Measurements from ENCODE around the gene WDR20.

The WDR20 gene

DNA sequence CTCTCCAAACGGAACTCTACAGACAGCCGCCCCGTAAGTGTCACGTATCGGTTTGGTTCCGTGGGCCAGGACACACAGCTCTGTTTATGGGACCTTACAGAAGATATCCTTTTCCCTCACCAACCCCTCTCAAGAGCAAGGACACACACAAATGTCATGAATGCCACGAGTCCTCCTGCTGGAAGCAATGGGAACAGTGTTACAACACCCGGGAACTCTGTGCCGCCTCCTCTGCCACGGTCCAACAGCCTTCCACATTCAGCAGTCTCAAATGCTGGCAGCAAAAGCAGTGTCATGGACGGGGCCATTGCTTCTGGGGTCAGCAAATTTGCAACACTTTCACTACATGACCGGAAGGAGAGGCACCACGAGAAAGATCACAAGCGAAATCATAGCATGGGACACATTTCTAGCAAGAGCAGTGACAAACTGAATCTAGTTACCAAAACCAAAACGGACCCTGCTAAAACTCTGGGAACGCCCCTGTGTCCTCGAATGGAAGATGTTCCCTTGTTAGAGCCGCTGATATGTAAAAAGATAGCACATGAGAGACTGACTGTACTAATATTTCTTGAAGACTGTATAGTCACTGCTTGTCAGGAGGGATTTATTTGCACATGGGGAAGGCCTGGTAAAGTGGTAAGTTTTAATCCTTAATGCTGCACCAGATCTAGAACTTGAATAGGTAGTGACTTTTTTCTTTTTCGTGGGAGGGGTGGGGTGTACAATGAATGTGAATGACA, 69.7 kb downstream of the WDR20 start:
- no peaks in the 10 kb centered on the region for H3K9me3 Mint-ChIP-seq
- no peaks in the 10 kb centered on the region for H3K27me3 Mint-ChIP-seq
- peak overlapping the region; percentile 14 for H3K27ac Mint-ChIP-seq
- no peak overlapping the region for H3K4me3 Mint-ChIP-seq
- peaks cover 8% of the 10 kb centered on the region for H3K4me1 Mint-ChIP-seq (ENCODE audit: low read depth)
- H3K36me3 Mint-ChIP-seq (ENCODE audit: low read depth): peaks cover 36% of the 10 kb centered on the region

DNA sequence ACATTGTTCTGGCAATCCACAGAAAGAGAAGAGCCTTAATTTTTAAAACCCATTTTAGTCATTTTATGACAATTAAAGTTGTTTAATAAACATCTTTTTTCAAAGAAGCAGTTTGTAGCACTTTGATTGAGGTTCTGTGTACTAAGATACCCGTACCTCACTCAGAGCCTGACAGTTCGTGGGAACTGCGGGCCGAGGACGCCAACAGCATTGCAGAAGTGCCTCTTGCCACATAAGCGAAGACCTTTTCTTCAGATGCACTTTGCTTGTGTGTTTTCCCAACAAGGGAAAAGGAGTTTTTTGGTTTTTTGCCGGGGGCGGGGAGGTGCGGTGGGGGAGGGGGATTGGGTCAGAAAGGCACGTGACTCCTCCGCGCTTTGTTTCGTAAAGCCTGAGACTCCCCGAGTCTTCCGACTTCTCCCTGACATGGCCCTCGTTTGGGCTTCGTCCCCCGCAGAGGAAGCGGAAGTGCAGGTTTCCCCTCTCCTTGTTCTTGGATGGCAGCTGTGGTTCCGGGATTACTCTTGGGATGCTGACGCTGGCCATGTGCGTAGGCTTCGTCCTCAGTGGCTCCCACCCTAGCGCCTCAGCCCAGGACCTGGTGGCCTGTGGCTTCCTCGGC, 70.8 kb downstream of the WDR20 start:
- Mint-ChIP-seq H3K36me3 (ENCODE audit: low read depth) (peaks cover 30% of the 10 kb centered on the region), H3K27me3 (no peaks in the 10 kb centered on the region), H3K9me3 (no peaks in the 10 kb centered on the region), H3K4me3 (no peak overlapping the region), H3K4me1 (ENCODE audit: low read depth) (peaks cover 3% of the 10 kb centered on the region), H3K27ac (no peak overlapping the region)

DNA sequence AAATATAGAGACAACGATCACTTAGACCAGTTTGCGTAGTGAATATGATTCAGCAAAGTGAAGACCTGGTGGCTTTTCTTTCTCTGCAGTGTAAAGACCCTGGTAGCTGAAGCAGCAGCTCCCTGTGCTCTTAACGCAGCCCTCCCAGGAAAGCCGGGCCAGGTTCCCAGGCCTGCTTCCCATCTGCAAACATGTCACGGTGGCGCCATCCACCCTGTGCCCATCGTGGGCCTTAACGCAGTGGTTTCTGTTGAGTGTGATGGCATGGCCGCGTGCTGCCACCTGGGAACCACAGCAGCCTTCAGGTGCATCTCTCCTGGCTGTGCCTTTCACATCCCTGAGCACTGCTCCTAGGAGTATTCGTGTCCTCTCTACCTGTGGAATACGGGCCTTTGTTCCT, 71.5 kb downstream of the WDR20 start:
- no peaks in the 10 kb centered on the region for H3K4me1 Mint-ChIP-seq (ENCODE audit: low read depth)
- H3K36me3 Mint-ChIP-seq (ENCODE audit: low read depth): peaks cover 27% of the 10 kb centered on the region
- no peak overlapping the region for H3K4me3 Mint-ChIP-seq
- no peak overlapping the region for H3K27ac Mint-ChIP-seq
- H3K9me3 Mint-ChIP-seq: no peaks in the 10 kb centered on the region
- H3K27me3 Mint-ChIP-seq: no peaks in the 10 kb centered on the region

DNA sequence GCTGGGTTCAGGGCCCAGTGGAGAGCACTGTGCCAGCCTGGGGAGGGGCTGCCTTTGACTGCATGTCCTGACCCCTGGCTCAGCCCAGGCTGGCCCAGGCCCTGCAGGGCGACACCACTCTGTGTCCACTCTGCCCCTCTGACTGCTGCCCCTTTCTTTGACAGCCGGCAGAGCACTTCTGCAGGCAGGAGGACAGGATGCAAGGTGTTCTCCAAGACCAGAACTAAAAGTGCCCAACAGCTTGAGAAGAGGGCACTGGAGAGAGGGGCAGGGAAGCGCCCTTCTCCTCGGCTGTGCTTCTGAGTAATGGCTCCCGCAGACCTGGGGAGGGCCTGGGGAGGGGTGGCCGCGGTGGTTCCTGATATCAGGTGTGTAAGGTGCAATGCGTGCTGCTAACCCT, 72.7 kb downstream of the WDR20 start:
- no peaks in the 10 kb centered on the region for H3K9me3 Mint-ChIP-seq
- peaks cover 25% of the 10 kb centered on the region for H3K36me3 Mint-ChIP-seq (ENCODE audit: low read depth)
- no peaks in the 10 kb centered on the region for H3K4me1 Mint-ChIP-seq (ENCODE audit: low read depth)
- H3K27me3 Mint-ChIP-seq: no peaks in the 10 kb centered on the region
- H3K27ac Mint-ChIP-seq: no peak overlapping the region
- no peak overlapping the region for H3K4me3 Mint-ChIP-seq

DNA sequence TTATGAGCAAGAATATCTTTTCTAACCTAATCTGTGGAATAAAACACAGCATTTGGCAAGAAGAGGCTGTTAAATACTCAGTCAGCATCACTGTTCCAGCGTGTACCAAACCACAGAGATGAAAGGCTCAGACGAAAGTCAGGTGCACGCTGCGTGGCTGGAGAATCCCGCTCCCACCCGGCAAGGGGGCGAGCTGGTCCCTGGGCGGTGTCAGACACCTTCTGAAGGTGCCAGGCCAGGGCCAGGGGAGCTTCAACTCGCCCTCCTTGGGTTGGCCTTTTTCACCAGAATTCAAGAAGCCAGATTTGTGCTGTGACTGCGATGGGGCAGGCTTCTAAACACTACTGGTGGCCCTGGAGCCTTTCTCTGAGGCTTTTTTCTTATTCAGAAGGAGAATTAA, 73.1 kb downstream of the WDR20 start:
- Mint-ChIP-seq H3K9me3 (no peaks in the 10 kb centered on the region), H3K4me1 (ENCODE audit: low read depth) (no peaks in the 10 kb centered on the region), H3K27me3 (no peaks in the 10 kb centered on the region), H3K4me3 (no peak overlapping the region), H3K27ac (no peak overlapping the region), H3K36me3 (ENCODE audit: low read depth) (peaks cover 20% of the 10 kb centered on the region)

DNA sequence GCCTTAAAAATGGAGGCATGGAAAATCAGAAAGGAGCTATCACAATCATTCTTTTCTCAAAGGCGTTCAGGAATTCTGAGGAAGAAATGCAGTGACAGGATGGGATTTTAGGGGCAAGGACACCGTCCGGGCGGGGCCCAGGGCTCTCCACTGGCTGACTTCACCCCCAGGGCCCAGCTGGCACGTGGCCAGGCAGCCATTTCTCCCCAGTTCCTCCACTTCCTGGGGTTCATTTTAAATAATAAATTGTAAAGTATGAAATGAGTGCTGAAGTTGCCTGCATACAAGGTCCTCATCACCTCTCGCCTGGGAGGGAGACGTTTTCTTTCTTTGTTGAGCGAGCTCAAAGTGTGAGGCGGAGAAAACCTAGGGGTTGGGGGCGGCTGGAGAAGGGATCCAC, 73.8 kb downstream of the WDR20 start:
- Mint-ChIP-seq H3K36me3 (ENCODE audit: low read depth) (peaks cover 19% of the 10 kb centered on the region), H3K27me3 (no peaks in the 10 kb centered on the region), H3K4me3 (no peak overlapping the region), H3K27ac (no peak overlapping the region), H3K4me1 (ENCODE audit: low read depth) (no peaks in the 10 kb centered on the region), H3K9me3 (no peaks in the 10 kb centered on the region)

DNA sequence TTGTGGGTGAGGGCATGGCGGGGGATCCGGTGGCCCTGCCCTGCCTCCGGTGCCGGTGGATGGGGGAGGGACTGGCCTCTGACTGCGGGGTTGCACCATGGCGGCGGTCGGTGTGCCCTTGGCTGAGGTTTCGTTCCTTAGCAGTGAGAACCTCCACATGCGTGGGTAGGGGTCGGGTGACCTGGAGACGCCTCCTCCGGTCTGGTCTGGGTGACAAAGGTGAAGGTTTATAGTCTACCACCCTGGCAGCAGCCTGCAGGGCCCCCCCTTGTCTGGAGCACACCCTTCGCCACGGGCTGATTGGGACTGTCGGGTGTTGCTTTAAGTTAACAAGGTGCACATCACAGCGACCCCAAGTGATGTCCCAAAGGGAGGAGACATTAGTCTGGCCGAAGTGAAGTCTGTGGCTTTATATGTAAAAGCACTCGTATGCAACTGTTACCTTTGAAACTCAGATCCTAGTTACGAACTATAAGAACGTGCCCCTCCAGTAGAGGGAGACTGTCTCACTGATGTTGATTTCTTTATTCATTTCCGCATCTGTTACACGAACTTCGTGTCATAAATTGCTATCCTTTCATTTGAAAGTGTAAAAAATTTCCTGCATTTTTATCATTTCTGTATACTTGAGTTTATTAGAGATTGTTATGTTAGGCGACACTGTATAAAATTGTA, 74.4 kb downstream of the WDR20 start:
- H3K9me3 Mint-ChIP-seq: no peaks in the 10 kb centered on the region
- no peaks in the 10 kb centered on the region for H3K27me3 Mint-ChIP-seq
- H3K36me3 Mint-ChIP-seq (ENCODE audit: low read depth): peaks cover 17% of the 10 kb centered on the region
- H3K4me1 Mint-ChIP-seq (ENCODE audit: low read depth): peaks cover 3% of the 10 kb centered on the region
- no peak overlapping the region for H3K27ac Mint-ChIP-seq
- H3K4me3 Mint-ChIP-seq: no peak overlapping the region

DNA sequence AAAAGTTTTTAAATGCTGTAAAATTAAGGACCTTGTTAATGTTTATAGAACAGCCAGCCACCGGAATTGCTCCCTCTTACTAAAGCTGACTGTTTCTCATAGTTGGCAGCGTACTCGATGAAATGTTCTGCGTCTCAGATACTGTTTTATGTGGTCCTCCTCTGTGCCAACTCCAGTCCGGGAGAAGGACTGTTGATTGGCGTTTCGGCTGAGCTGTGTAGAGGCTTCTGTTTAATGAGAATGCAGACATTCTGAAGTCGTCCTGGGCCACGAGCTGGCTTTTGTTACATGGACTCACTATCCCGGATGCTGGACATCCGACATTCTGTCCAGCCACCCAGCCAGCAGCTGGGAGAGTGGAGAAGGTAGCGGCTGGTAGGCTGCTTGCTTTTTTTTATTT, 75.4 kb downstream of the WDR20 start:
- no peak overlapping the region for H3K27ac Mint-ChIP-seq
- H3K27me3 Mint-ChIP-seq: no peaks in the 10 kb centered on the region
- H3K4me1 Mint-ChIP-seq (ENCODE audit: low read depth): peaks cover 11% of the 10 kb centered on the region
- H3K4me3 Mint-ChIP-seq: no peak overlapping the region
- peaks cover 8% of the 10 kb centered on the region for H3K36me3 Mint-ChIP-seq (ENCODE audit: low read depth)
- H3K9me3 Mint-ChIP-seq: no peaks in the 10 kb centered on the region

DNA sequence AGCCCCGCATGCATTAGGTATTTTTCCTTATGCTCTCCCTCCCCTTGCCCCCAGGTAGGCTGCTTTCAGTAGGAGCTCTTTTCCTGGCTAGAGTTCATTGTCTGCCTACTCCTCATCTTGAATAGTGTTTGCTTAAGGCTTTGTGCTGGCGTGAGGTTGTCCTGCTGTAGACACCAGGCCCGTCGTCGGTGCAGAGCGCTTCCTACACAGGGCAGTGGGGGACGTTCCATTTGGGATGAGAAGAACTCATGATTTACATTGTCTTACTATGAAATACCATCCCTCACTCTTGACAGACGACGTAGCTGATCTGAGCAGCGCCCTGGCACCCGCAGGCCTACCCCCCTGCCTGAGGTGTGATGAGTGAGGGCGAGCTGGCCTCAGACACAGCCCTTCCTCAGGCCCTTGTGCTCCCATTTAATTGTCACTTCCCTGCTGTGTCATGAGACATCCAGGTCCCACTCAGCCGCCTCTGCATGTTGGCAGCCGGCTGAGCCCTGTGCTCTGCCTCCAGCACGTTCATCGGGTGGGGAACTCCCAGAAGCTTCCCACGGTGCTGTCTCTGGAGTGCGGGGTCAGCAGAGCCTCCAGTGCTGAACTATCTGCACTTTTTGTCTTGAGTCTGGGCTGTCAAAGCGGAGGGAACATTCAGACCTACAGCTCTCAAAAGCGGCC, 76.0 kb downstream of the WDR20 start:
- Mint-ChIP-seq H3K4me1 (ENCODE audit: low read depth) (peaks cover 14% of the 10 kb centered on the region), H3K27me3 (no peaks in the 10 kb centered on the region), H3K27ac (no peak overlapping the region), H3K9me3 (no peaks in the 10 kb centered on the region), H3K4me3 (no peak overlapping the region), H3K36me3 (ENCODE audit: low read depth) (peaks cover 5% of the 10 kb centered on the region)

DNA sequence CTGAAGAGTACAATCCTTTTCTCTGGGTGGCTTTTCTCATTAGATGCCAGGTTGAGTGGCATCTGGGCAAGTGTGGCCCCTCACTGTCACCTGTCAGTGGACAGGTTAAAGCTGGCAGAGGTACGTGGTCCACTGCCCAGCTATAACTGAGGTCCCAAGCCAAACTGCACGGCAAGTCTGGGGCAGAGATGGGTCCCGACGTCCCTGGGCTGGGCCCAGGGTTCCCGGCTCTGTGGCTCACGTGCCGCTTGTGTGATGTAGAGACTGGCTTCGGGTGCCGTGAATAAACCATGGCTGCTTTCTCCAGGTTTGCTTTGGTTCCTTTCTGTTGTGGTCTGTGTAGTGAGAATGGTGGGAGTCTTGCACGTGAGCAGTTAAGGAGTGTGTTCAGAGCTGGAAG, 77.7 kb downstream of the WDR20 start:
- H3K9me3 Mint-ChIP-seq: no peaks in the 10 kb centered on the region
- peak overlapping the region; percentile 61 for H3K27ac Mint-ChIP-seq
- H3K4me1 Mint-ChIP-seq (ENCODE audit: low read depth): peaks cover 19% of the 10 kb centered on the region
- H3K27me3 Mint-ChIP-seq: no peaks in the 10 kb centered on the region
- H3K36me3 Mint-ChIP-seq (ENCODE audit: low read depth): no peaks in the 10 kb centered on the region
- no peak overlapping the region for H3K4me3 Mint-ChIP-seq

DNA sequence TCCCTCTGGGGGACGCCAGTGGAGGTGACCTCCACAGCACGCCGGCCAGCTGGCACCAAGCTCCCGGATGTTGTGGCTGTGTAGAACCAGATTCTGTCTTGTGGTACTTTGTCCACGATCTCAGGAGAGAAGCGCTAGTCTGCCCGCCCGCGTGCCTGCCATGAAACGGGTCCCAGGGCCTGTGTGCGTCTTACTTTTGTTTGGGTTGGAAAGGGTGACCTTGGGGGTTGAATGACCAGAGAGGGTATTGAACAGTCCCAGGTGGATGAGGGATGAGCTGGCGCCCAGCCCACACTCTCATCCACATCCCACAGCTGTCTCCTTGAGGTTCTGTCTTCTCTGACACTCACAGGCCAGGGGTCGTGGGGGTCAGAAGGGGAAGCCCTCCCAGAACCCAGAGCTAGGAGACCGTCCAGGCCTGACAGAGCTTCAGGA, 78.3 kb downstream of the WDR20 start:
- H3K4me1 Mint-ChIP-seq (ENCODE audit: low read depth): peaks cover 19% of the 10 kb centered on the region
- H3K27me3 Mint-ChIP-seq: no peaks in the 10 kb centered on the region
- H3K9me3 Mint-ChIP-seq: no peaks in the 10 kb centered on the region
- H3K27ac Mint-ChIP-seq: no peak overlapping the region
- H3K36me3 Mint-ChIP-seq (ENCODE audit: low read depth): no peaks in the 10 kb centered on the region
- H3K4me3 Mint-ChIP-seq: no peak overlapping the region

DNA sequence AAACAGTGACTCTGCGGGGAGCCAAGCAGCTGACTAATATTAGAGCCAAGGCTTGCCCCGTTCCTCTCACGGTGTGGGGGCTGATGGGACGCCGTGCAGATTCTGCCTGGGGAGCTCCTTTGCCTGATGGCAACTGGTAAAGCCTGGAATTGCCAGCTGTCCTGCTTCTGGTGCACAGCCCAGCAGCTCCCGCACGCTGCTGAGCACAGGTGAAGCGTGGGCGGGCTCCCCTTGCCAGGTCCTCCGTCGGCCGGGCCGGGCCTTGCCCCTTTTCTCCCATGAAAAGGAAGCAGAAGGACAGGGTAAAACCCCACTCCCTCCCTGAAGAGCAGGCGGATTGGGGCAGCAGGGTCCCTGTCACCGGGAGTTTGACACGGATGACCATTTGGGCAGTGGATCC, 79.0 kb downstream of the WDR20 start:
- H3K36me3 Mint-ChIP-seq (ENCODE audit: low read depth): no peaks in the 10 kb centered on the region
- no peak overlapping the region for H3K27ac Mint-ChIP-seq
- no peaks in the 10 kb centered on the region for H3K9me3 Mint-ChIP-seq
- H3K27me3 Mint-ChIP-seq: no peaks in the 10 kb centered on the region
- no peak overlapping the region for H3K4me3 Mint-ChIP-seq
- H3K4me1 Mint-ChIP-seq (ENCODE audit: low read depth): peaks cover 19% of the 10 kb centered on the region

DNA sequence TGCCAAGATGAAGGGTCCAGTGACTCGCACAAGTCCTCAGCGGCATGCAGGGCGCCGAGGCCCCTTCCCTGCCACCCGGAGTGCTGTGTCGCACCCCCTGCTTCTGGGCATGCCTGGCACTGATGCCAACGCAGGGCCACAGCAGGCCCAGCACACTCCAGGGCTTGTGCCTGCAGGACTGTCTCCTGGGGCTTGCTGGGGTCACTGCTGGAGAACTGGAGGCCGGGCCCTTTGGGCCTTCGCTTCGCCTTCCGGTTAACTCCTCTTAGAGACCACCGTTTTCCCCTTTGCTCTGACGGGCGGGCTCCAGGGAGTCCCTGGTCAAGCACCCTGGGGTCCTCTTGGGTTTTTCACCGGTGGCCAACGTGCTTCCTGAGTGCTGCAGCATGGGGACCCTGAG, 79.6 kb downstream of the WDR20 start:
- H3K36me3 Mint-ChIP-seq (ENCODE audit: low read depth): no peaks in the 10 kb centered on the region
- peaks cover 19% of the 10 kb centered on the region for H3K4me1 Mint-ChIP-seq (ENCODE audit: low read depth)
- no peaks in the 10 kb centered on the region for H3K9me3 Mint-ChIP-seq
- H3K27me3 Mint-ChIP-seq: no peaks in the 10 kb centered on the region
- H3K27ac Mint-ChIP-seq: peak overlapping the region; percentile 3
- no peak overlapping the region for H3K4me3 Mint-ChIP-seq

DNA sequence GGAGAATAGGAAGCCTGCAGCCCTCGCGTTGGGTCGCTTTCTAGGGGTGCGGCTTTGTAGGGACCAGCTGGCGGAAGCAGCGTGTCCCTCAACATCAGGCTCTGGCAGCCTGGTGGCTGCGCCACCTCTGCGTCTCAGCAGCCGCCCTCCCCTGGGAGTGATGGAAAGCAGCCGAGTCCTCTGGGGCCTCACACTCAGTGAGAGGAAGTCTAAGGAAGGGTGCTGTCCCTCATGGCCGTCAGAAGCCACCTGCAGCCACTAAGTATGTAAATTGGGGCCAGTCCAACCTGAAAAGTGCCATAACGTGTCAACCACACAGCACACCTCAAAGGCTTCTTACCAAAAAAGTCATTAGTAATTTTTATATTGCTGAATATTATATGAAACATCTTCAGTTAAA, 80.3 kb downstream of the WDR20 start:
- Mint-ChIP-seq H3K4me1 (ENCODE audit: low read depth) (peaks cover 19% of the 10 kb centered on the region), H3K9me3 (no peaks in the 10 kb centered on the region), H3K4me3 (no peak overlapping the region), H3K36me3 (ENCODE audit: low read depth) (no peaks in the 10 kb centered on the region), H3K27me3 (no peaks in the 10 kb centered on the region), H3K27ac (peak overlapping the region; percentile 3)

DNA sequence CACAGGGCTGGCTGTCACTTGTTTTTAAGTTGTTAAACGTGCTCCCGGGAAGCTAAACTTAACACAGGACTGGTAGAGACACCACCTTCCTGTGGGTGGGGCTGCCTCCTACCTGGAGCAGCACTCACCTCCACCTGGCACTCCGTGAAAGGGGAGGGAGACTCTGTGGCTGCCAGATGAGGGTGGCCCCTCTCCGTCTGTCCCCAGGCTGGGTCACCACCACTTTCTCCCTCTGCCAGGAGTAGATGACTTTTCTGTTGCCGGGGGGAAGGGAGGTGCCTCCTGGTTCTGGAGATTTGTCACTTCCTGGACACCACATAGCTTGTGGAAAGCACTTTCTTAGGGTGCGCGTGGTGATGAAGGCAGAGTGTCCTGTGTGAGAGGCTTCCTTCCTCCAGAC, 81.3 kb downstream of the WDR20 start:
- Mint-ChIP-seq H3K4me1 (ENCODE audit: low read depth) (peaks cover 19% of the 10 kb centered on the region), H3K27me3 (no peaks in the 10 kb centered on the region), H3K9me3 (no peaks in the 10 kb centered on the region), H3K4me3 (no peak overlapping the region), H3K36me3 (ENCODE audit: low read depth) (no peaks in the 10 kb centered on the region), H3K27ac (no peak overlapping the region)

All from stimulated activated naive CD8-positive, alpha-beta T cell treated with anti-CD3 and anti-CD28 coated beads, Interleukin-15, Interleukin-2, amounts not matched to agents 100 ng/mL and 50 ng/mL, for 24 hours (primary cell).